Fibroblast of skin of right biceps (primary cell): Measurements from ENCODE around the gene MAJIN.
"Not testable (repeated sequence)": the region's sequence is repeated elsewhere in the genome, so short reads cannot be mapped to it uniquely, and the experiment has no call there.

Source experiments
- DNase-seq: peaks from one replicate; pipeline ENCODE4 v3.0.0-alpha.2; 2013

MAJIN gene, protein sequence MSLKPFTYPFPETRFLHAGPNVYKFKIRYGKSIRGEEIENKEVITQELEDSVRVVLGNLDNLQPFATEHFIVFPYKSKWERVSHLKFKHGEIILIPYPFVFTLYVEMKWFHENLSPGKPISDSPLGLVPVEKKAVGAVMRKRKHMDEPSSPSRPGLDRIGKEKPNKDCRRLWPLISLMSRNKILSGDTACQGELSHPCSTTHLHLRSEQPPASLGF

GRCh38 chr11:64971421-64972233 is at the start of gene MAJIN:
Gene MAJIN (minus strand): TSS chr11:64972108. CDS start chr11:64959405, 12,703 bp downstream.
- peak; percentile 79 for DNase-seq

DNA sequence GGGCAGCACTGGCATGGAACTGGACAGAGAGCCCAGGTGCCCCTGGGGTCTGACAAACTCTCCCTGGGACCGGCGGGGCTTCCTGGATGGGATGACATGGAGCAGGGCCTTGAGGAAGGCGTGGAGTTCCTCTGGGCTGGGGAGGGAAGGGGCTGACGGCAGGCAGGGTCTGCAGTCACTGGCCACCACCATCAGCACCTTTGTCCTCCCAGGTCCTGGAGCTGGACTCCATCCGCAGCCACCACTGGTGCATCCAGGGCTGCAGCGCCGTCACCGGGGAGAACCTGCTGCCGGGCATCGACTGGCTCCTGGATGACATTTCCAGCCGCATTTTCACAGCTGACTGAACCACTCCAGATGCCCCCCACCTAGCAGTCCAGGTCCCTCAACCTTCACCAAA is 49.6 kb upstream of the MAJIN start:
- DNase-seq, result no peak

DNA sequence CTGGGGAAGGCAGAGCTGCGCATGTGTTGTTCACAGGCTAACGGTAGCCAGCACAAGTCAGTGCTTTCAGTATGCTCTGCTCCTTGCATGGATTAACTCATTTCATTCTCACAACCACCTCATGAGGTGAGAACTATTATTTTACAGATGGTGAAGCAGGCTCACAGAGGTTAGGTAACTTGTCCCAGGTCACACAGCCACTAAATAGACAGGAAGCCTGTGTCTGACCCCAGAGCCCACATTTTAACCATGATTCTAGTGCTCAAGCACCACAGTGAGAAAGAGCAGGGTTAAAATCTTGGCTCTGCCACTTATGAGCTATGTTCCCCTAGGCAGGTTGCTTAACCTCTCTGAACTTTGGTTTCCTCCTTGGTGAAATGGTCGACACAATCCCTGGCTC is 49.1 kb upstream of the MAJIN start:
- no peak for DNase-seq

DNA sequence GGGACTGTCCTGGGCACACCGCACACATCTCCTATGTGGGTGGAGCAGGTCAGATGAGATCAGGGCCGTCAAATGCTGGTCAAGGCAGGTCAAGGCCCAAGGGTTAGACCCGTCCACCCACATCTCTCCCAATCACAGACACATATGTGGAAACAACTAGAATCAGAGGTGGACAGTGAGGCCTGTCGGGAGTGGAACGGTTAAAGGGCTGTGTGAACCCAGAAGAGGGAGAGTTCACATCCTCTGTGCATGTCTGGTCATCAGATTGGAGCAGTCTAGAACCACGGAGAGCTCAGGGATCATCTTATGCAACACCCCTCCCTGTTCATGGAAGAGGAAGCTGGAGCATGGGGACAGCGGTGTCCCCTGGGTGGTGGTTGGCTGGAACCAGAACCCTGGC is 47.9 kb upstream of the MAJIN start:
- DNase-seq, result no peak

GRCh38 chr11:65017937-65018336 is 46.0 kb upstream of the MAJIN start:
- no peak for DNase-seq

GRCh38 chr11:65016705-65017104 is 44.8 kb upstream of the MAJIN start:
- DNase-seq, result no peak

GRCh38 chr11:65014726-65015227 is 42.9 kb upstream of the MAJIN start:
- DNase-seq, result no peak

GRCh38 chr11:65013888-65014725 is 42.2 kb upstream of the MAJIN start, which contains the start of gene ARL2:
Gene ARL2 (plus strand): TSS chr11:65014160. CDS start chr11:65014208, 48 bp downstream.
- DNase-seq, result peak; percentile 94

DNA sequence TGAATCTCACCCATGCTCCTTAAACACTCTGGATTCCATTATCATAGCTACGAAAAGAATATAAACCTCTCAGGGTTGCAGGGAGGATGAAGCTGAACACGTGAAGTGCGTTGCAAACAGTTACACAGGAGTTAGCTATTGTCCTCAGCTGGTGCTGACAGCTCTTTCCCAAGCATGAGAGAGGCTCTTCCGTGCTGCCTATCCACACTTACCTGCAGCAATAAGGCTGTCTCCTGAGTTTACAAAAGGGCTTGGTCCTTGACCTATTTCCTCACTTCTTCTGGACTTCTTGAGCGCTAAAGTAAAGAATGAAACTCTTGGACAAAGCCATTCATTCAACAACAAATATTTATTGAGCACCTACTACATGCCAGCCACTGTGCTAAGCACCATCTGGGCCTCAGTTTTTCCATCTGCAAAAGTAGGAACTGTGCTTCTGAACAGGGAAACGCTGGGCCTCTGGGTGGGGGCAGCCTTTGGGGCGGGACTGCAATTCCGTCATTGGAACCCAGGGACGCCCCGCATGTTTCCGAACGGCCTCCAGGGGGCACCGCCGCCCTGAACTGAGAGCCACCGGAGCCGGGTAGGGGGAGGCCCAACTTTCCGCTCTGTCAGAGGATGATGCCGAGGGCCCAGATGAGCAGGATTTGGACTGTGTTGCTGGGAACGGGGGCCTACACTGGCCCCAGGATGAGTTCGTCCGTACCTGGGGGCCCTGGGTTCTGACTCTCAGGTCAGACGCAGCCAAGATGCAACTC is 41.4 kb upstream of the MAJIN start:
- DNase-seq, result peak; percentile 89

- DNase-seq, result no peak
Observed at GRCh38 chr11:65008873-65009272, 37.0 kb upstream of the MAJIN start.

DNA sequence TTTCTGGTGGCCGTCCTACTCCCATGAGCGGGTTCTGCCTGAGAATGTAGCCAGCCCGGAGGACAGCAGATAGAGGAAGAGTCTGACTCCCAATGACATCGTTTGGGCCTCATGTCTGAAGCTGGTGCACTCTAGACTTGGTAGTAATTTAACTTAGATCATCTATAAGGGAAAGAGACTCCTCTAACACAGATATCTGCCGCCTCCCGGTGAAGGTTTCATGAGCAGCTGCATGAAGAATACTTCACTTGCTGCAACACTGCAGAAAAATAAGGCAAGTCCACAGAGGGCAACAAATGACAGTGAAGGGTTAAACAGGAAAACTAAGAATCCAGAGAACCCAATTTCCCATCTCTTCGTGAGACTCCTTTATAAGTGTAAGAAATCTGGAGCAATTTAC is 36.1 kb upstream of the MAJIN start:
- DNase-seq, result no peak

GRCh38 chr11:65003968-65004367 is 32.1 kb upstream of the MAJIN start:
- DNase-seq, result not testable (repeated sequence)

DNA sequence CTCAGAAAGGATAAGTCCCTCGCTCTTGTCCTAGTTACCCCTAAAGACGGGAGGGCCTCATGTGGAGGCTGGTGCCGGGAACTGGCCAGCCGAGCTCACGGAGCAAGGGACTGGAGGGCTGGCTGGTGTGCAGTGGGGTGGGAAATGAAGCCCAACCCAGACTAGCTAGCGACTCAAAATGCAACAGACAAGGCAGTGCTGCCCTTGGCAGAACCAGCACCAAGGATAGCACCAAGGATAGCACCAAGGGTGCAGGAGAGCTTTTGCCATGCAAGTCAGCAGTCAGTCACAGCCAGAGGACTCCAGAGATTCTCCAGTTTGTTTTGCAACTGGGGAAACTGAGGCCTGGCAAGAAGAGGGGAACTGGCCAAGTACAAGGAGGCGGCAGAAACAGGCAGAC is 31.4 kb upstream of the MAJIN start:
- DNase-seq, result peak; percentile 28

DNA sequence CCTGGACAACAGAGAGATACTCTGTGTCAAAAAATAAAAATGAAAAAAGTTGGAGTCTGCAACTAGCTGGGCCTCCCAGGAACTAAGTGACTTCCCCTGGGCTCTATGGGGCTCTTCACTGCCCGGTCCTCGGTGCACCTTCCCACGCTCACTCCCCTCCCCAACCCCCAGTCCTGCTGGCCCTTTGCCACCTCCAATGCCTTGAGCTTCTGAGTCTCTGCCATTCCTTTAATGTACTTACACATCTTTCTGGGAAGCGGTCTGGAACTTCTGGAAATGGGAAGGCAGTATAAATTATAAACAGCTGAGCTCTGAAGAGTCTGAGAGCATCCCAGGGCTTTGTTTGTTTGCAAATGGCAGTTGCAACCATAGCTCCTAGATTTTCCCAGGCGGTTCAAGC is 30.8 kb upstream of the MAJIN start:
- DNase-seq, result no peak

DNA sequence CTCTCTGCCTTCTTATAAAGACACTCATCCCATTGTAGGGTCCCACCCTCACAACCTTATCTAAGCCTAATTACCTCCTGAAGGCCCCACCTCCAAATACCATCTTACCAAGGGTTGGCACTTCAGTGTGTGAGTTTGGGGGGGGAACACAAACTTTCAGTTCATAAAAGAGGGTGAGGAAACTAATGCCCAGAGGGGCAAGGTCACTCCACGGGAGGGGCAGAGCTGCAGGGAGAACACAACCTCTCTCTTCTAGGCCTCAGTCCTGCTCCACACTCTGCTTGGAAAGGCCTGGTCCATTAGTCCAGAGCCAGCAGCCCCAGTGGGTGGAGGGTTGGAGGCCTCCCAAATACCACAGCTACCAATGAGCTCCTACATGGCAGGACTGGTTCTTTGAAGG is 27.6 kb upstream of the MAJIN start:
- DNase-seq, result no peak

DNA sequence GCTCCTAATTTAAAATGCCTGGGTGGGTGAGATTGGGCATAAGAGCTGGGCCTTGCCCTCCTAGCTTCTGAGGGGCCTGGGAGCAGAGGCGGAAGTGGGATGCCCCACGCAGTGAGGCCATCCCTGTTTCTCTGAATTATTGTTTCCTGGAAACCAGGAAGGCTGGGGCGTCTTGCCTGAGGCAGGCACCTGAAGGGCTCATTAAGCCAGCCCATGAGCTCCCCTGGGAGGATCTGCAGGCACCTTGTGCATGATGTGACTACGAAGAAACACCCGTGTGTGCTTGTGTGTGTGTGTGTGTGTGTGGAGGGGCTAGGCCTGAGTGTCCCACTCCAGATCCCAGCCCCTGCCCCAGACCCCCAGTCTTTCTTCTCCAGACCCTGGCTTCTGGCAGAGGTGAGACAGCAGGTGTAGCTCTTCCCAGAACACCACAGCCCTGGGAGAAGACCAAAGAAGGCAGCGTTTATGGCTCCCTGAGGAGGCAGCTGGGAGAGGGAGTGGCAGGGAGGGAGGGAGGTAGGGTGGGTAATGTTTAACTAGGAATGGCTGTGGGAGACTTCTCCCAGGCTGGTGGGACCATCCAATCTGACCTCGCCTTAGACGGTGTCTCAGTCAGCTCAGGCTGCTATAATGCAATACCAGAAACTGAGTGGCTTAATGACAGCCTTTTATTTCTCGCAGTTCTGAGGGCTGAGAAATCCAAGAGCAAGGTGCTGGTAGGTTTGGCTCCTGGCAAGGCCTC is 27.0 kb upstream of the MAJIN start:
- no peak for DNase-seq

DNA sequence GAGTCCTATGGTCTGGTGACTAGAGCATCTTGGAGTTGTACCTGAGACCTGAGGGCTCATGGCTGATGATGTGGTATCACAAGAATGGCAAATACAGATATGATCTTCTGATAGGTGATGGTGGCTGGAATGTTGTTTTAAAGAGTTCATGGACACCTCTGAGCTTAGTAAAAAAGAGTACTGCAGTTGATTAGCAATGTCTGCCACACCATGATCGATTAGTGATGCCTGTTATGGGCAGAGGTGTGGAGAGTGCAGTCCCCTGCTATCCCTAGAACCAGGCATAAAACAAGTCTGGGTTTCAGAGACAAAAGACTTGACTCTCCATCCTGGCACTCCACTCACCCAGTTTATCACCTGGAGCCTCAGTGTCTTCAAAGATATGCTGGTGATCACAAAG is 26.2 kb upstream of the MAJIN start:
- DNase-seq, result no peak

GRCh38 chr11:64996710-64997380 is 24.9 kb upstream of the MAJIN start, which contains the start of gene BATF2:
Gene BATF2 (minus strand): TSS chr11:64996971. CDS start chr11:64996914, 57 bp downstream.
- DNase-seq, result peak; percentile 60

DNA sequence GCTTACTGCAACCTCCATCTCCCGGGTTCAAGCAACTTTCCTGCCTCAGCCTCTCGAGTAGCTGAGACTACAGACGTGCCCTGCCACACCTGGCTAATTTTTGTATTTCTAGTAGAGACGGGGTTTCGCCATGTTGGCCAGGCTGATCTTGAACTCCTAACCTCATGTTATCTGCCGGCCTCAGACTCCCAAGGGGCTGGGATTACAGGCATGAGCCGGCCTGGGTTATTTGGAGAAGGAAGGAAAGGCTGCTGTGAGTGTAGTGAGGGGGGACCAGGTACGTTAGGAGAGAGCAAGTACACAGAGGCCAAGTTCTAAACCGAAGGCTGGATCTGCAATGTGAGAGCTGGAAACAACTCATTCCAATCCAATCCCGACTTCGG is 24.4 kb upstream of the MAJIN start:
- no peak for DNase-seq

- no peak for DNase-seq
Observed at GRCh38 chr11:64994318-64994717, 22.4 kb upstream of the MAJIN start.
